ENCODE results near the gene MAPK11. TPM values are rescaled to one million over a fixed set of nuclear protein-coding genes. Genes with fewer than 3 reads are reported as not detected.

The MAPK11 gene
- total RNA-seq, 1 donor from 2014 or later = 3.4 TPM

DNA sequence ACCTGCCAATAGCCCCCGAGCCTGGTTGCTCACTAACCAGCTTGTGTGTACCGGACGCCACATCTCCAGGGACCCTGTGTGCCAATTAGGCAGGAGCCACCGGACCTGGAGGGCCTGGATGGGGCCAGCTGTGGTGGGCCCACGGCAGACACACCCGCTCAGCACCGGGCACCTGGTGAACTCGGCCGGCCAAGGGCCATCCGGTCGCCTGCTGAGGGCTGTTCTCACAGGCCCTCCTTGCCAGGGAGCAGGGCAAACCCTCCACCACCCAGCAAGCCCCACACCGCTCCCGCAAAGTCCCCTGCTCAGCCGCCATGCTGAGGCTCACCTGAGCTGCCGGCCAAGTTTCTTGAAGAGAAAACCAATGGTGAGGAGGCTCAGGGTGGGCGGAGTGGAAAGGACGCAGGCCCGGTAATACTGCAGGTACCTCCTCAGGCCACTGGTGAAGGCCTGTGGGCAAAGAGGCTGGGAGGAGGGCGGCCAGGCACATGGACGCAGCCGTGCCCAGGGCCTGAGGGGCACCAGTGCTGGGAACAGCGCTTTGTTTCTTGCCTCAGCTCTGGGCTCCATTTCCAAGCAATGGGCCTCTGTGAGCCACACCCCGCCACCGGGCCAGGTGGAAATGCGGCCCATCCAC lies 42.5 kb downstream of the MAPK11 start:
- no peak for FAIRE-seq
- no peak for DNase-seq (ENCODE audit: low read depth)
- H3K27me3 ChIP-seq (ENCODE audit: control insufficient read depth, insufficient read depth, low read length) = no peaks in the 10 kb centered on the region
- peaks cover 18% of the 10 kb centered on the region for H3K36me3 ChIP-seq (ENCODE audit: control insufficient read depth, insufficient read depth, low read length)
- H3K4me3 ChIP-seq (ENCODE audit: low read depth, low read length) = no peak overlapping the region
- TF ChIP-seq, protein P1, sequence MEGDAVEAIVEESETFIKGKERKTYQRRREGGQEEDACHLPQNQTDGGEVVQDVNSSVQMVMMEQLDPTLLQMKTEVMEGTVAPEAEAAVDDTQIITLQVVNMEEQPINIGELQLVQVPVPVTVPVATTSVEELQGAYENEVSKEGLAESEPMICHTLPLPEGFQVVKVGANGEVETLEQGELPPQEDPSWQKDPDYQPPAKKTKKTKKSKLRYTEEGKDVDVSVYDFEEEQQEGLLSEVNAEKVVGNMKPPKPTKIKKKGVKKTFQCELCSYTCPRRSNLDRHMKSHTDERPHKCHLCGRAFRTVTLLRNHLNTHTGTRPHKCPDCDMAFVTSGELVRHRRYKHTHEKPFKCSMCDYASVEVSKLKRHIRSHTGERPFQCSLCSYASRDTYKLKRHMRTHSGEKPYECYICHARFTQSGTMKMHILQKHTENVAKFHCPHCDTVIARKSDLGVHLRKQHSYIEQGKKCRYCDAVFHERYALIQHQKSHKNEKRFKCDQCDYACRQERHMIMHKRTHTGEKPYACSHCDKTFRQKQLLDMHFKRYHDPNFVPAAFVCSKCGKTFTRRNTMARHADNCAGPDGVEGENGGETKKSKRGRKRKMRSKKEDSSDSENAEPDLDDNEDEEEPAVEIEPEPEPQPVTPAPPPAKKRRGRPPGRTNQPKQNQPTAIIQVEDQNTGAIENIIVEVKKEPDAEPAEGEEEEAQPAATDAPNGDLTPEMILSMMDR (IDR thresholded peaks at IDR 0.05; ENCODE audit: insufficient read depth, low read length, severe bottlenecking) = no peak

DNA sequence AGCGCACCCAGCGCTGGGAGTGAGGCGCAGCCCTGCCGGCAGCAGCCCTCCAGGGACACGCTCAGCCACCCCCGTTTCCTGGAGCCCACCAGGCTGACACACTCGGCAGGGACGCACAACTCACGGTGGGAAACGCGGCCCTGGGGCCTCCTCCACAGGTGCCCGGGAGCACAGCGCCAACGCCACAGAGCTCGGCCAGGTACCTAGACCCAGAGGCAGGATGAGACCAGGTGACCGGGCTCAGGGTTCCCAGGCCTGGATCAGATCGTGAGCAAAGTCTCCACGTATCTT lies 43.4 kb downstream of the MAPK11 start:
- DNase-seq (ENCODE audit: low read depth) (no peak), FAIRE-seq (no peak)
- TF ChIP-seq, protein P1 (IDR thresholded peaks at IDR 0.05; ENCODE audit: insufficient read depth, low read length, severe bottlenecking) = no peak
- peaks cover 21% of the 10 kb centered on the region for H3K36me3 ChIP-seq (ENCODE audit: control insufficient read depth, insufficient read depth, low read length)
- no peaks in the 10 kb centered on the region for H3K27me3 ChIP-seq (ENCODE audit: control insufficient read depth, insufficient read depth, low read length)
- H3K4me3 ChIP-seq (ENCODE audit: low read depth, low read length) = no peak overlapping the region

DNA sequence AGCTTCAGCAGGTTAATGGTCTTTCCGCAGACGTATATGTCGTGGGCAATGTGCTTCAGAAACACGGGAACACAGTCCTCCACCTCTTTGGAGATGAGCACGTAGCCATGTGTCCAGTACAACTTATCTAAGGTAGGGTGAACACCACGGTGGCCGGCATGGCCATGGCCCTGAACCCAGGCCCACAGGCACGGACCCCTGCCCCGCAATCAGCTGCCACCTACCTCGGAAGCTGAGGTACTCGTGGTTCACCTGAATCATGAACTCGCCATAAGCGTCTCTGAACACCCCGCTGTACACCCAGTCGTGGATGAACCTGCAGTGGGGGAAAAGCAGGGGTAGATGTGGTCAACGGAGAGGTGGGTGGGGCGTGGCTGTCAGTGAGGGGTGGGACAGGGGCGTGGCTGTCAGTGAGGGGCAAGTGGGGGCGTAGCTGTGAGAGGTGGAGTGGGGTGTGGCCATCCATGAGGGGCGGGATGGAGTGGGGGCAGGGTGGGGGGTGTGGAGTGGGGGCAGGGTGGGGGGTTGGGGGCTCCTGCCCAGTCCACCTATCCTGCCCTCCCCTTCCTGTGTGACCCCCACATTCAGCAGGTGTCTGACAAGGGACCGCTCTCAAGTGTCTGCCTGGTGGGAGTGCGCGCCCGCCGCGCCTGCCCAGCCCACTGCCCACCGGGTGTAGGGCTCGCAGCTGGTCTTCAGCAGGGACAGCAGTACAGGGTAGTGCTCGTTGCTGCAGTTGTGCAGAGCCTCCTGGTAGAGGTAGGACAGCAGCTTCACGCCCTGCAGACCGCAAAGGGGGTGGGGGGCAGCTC lies 43.9 kb downstream of the MAPK11 start:
- TF ChIP-seq, protein P1 (IDR thresholded peaks at IDR 0.05; ENCODE audit: insufficient read depth, low read length, severe bottlenecking) = no peak
- FAIRE-seq = no peak
- H3K36me3 ChIP-seq (ENCODE audit: control insufficient read depth, insufficient read depth, low read length) = peaks cover 25% of the 10 kb centered on the region

DNA sequence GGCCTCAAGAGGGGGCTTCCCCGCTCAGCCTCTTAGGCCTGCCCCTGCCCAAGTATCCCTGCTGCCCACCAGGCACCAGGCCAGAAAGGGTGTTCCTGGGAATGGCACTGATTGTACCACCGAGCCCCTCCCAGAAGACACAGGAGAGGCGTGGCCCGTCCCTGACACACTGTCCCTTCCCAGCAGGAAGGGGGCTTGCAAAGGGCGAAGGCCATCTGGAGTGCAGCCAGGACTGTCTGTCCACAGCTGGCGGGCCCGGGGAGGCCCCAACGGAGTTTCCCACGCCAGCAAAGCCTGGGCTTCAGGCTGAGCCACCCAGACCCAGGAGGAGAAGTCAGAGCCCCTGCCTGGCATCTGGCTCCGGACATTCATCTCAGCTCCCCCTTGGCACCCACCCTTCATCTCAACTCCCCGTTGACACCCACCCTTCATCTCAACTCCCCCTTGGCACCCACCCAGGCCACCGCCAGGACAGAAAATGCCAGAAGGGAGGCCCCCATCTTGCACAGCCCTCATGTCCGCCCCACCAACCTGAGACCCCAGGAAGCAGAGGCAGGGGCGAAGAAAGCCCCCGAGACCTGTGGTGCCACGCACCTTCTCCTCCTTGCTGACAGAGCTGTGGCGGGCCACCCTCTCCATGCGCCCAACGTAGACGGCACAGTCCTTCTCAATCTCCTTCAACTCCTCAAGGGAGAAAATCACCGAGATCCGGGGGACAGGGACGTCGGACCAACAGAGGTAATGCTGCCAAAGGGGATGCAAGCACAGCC lies 44.8 kb downstream of the MAPK11 start:
- Histone ChIP-seq H3K4me3 (ENCODE audit: low read depth, low read length) (no peak overlapping the region), H3K27me3 (ENCODE audit: control insufficient read depth, insufficient read depth, low read length) (no peaks in the 10 kb centered on the region), H3K36me3 (ENCODE audit: control insufficient read depth, insufficient read depth, low read length) (peaks cover 29% of the 10 kb centered on the region)
- TF ChIP-seq, protein P1 (IDR thresholded peaks at IDR 0.05; ENCODE audit: insufficient read depth, low read length, severe bottlenecking) = no peak
- FAIRE-seq = no peak
- DNase-seq (ENCODE audit: low read depth) = no peak

More for the DNA sequence above, 43.9 kb downstream of the MAPK11 start:
- Histone ChIP-seq H3K4me3 (ENCODE audit: low read depth, low read length) (no peak overlapping the region), H3K27me3 (ENCODE audit: control insufficient read depth, insufficient read depth, low read length) (no peaks in the 10 kb centered on the region)
- no peak for DNase-seq (ENCODE audit: low read depth)

DNA sequence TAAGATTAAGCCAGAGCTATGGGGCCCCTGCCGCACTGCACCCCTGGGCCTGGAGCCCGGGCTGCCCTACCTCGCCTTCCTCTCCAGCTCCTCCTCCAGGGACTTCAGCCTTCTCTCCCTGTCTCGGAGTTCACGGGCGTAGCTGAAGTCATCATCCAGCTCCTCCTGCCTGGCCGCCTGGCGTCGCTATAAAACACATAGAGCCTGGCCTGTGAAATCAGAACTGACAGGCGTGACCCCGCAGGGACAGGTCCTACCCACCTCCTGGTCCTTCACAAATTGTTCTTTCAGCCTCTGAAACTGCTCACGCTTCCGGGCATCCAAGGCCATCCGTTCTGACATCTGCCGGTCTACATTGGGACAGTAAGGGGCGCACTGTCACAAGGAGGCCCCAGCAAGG lies 46.1 kb downstream of the MAPK11 start:
- FAIRE-seq (no peak), DNase-seq (ENCODE audit: low read depth) (no peak)
- Histone ChIP-seq H3K36me3 (ENCODE audit: control insufficient read depth, insufficient read depth, low read length) (peaks cover 27% of the 10 kb centered on the region), H3K4me3 (ENCODE audit: low read depth, low read length) (no peak overlapping the region), H3K27me3 (ENCODE audit: control insufficient read depth, insufficient read depth, low read length) (no peaks in the 10 kb centered on the region)
- TF ChIP-seq, protein P1 (IDR thresholded peaks at IDR 0.05; ENCODE audit: insufficient read depth, low read length, severe bottlenecking) = no peak

Measured in bronchial epithelial cell (primary cell).